HUDEP-2 (cell line): ENCODE results near the gene ADPGK.
"Not testable (repeated sequence)": the region's sequence is repeated elsewhere in the genome, so short reads cannot be mapped to it uniquely, and the experiment has no call there.

Experiments
- DNase-seq, 76 experiments: peaks; one replicate each; lab custom pipeline; 2025; ENCODE audit not compliant: unreplicated experiment in 76 of 76; lab: John Stamatoyannopoulos, UW

Gene ADPGK

DNA sequence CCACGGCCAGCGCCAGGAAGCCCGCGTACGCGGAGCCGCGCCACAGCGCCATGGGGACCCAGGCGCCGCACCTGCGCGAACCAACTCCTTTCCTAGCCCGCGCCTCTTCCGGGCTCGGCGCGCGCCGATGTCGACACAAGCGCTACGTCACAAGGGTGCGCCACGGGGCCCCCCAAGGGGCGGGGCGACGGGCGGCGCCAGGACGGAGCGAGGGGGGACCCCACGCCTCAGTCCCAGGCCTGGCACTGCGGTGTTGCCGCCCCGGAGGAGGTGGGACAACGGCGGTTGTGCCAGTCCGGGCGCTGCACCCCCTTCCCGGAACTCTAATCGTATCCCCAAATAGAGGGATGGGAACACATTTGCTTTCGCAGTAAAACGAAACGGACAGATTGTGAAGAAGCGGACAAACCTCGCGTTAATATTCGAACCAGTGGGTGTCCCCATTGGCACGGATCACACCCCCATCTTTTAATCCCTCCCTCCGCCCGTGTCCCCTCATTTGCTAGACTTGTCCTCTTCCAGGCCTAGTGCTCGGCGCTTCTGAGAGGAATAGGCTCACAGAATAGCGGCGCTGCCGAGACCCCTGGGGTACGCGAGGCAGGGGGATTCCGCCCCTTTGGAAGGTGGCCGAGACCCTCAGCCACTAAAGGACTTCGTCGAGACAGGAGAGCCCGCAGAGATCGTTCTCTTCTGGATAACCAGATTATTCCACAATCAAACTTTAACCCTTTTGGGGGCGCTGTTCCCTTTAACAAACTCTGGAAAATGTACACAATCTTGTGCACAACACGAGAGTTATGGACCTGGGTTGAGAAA is at the start of gene ADPGK:
Gene ADPGK, minus strand, starts transcription at position 119 of the 816 bp plus-strand sequence. Its CDS starts 67 bp downstream, at position 52.
- DNase-seq: peak in 75 of 76 experiments; percentile 16 to 91 (median 81)

DNA sequence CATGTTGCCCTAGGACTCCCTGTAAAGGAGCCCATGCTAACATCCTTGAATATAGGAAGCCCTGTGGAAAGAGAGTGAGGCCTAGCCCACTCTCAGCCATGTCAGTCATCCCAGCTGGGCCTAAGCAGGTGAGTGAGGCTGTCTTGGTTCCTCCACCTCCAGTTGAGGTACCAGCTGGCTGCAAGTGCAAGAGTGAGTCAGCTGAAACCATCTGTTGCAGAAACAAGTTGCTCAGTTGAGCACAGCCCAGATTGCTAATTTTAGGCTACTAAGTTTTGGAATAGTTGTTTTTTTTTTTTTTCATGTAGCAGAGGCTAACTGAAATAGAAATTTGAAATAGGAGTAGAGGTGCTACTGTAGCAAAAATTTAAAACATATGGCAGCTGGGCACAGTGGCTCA is 43.7 kb upstream of the ADPGK start:
- DNase-seq: no peak

DNA sequence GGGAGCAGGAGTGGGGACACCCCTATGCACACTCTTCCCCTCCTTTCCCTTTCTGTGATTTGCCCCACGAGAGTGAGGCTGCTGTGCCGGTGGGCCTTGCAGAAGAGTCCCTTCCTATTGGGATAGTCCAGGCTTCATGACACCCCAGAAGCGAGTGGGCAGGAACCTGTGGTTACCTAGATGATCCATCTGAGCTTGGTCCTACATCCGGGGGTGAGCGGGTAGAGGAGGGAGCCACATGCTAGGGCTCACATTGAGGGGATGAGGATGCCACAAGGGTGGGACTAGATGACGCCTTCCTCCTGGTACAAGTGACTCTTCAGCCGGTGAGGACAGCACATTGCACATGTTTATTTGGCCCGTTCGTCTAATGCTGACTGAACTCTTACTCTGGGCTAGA is 43.1 kb upstream of the ADPGK start:
- no peak for DNase-seq

DNA sequence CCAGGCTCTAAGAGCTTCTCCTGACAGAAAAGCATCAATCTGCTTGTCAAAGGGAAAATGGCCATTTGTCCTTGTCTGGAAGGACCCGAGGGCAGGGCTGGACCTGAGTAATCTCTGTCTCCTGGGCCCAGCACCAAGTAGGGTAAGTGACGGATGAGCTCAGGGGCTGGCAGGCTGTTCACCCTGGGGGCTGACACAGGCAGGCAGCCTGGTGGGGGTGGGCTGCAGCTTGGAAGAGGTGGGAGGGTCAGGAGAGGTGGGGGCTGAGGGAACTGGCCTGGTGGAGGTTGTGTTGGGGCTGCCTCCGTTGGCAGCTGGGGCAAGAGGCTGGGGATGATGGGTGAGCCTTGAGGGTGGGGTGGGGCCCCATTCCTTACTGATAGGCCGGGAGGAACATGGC is 42.3 kb upstream of the ADPGK start:
- DNase-seq: no peak

DNA sequence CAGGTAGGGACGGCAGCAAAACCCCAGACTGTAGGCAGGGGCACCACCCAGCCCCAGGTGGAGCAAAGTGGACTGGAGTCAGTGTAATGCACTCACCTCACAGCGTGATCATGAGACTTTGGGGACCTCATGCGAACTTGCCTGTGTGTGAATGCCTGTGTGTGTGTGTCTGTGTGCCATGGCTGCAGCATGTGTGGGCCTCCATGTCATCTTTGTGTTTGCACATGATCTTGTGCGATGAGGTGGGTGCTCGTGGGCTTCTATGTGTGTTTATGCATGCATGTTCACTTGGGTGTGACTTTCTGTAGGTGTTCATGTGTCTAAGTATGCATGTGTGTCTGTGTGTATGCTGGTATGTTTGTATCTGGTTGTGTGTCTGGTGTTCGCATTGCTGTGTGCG is 41.2 kb upstream of the ADPGK start:
- no peak for DNase-seq

DNA sequence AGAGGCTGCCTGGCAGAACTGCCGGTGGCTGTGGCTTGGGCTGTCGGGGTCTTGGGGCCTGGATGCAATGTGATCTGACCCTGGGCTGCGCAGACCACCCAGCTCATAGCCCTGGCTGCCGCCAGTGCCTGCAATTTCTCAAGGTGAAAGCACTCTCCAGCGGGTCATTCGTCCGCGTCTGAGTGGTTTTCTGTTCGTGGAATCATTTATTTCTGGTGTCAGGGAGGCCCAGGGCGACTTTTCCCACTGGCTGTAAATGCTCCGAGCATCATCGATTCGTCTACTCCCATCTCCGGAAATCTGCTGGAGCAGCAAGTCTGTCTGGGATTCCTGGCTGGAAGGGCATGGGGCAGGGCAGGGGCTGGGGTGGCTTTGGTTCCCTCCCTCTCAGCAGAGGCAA is 40.6 kb upstream of the ADPGK start:
- DNase-seq: no peak

DNA sequence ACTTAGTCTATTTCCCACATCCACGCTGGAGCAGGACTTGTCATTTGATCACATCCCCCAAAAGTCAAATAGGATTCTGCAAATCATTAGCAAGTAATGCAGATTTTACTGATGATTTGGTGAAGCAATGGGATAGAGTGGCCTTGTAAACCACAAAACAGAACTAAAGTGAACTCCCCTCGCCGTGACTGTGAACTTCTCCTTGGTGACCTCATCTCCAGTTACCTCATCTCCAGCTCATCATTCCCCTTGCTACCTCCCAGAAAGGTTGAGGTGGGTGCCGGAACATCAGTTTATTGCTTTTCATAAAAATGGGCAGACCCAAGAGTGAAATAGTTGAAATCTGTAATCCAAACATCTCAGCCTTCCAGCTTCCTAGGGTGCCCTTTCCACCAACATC is 36.7 kb upstream of the ADPGK start:
- no peak for DNase-seq

DNA sequence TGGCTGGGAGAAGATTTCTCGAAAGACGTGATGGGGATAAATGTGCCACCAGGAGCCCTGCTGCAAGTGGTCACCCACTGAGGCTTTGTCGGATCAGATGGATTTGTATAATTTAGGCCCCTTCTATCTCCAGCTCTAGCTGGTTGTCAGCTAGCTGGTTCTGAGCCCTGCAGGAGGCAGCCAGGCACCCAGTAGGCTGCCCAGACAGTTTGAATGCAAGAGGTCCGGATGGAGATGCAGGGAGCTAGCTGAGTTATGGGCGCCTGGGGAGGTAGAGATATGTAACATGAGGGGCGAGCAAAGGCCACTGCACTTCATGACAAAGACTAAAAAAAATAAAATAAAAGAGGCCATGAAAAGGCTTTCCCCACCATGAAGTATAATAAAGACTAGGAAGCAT is 35.1 kb upstream of the ADPGK start:
- no peak for DNase-seq

DNA sequence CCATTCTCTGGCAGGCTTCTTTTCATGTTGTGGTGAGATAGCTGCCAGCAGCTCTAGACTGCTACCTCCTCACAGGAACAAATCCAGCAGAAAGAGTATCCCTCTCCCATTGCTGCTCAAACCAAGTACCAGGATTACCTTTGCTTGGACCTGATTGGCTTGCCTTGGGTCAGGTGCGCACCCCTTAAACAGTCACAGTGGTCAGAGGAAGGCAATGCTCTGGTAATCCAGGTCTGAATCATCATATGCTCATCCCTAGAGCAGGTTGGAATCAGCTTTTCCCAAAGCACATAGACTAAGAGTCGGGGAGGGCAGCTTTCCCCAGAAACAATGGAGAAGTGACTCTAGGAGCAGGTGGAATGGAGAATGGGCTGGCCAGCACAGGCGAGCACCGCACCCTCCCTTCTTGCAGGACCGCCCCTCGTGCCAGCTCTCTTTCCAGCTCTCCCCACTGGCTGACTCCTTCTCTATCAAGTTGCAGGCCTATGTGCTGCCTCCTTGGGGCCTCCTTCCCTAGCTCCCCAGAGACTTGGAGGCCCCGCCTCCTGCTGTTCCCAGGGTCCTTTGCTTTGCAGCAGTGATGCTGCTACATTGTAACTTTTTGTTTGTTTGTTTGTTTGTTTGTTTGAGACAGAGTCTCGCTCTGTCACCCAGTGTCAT is 29.9 kb upstream of the ADPGK start:
- DNase-seq: no peak

DNA sequence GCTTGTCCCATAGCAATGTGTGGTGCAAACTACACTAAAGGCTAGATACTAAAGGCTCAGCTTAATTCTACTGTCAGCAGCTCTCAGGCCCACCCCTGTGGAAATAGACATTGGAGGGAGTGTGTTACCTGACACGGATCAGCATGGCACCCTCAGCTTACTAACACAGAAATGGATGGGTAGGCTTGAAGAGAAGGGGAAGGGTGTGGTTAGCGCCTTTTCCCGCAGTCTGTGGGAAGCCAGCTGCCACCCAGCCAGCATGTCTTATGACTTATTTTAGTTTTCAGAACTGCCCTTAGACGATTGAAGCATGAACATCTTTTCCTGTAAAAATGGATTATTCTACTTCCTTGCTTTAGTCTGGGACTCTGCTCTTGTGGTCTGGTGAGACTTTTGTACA is 25.8 kb upstream of the ADPGK start:
- DNase-seq: peak in 1 of 76 experiments; percentile 29

DNA sequence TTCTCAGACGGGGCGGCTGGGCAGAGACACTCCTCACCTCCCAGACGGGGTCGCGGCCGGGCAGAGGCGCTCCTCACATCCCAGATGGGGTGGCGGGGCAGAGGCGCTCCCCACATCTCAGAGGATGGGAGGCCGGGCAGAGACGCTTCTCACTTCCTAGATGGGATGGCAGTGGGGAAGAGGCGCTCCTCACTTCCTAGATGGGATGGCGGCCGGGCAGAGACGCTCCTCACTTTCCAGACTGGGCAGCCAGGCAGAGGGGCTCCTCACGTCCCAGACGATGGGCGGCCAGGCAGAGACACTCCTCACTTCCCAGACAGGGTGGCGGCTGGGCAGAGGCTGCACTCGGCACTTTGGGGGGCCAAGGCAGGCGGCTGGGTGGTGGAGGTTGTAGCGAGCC is 23.8 kb upstream of the ADPGK start:
- DNase-seq: not testable (repeated sequence)

DNA sequence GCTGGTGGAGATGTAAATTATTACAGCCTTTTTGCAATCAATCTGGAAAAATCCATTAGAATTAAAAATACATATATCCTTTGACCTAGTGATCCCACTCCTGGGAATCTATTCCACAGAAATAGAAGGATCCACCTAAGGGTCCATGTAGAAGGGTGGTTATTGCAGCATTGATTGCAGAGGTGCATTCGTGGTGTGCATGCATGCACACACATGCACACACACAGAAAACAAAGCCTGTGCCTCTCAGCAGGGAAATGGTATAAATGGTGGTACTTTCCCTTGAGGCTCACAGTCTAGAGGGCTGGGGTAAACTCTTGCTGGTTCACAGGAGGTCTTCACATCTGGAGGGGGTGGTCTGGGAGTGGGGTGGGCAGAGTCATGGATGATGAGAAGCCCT is 19.4 kb upstream of the ADPGK start:
- DNase-seq: no peak

DNA sequence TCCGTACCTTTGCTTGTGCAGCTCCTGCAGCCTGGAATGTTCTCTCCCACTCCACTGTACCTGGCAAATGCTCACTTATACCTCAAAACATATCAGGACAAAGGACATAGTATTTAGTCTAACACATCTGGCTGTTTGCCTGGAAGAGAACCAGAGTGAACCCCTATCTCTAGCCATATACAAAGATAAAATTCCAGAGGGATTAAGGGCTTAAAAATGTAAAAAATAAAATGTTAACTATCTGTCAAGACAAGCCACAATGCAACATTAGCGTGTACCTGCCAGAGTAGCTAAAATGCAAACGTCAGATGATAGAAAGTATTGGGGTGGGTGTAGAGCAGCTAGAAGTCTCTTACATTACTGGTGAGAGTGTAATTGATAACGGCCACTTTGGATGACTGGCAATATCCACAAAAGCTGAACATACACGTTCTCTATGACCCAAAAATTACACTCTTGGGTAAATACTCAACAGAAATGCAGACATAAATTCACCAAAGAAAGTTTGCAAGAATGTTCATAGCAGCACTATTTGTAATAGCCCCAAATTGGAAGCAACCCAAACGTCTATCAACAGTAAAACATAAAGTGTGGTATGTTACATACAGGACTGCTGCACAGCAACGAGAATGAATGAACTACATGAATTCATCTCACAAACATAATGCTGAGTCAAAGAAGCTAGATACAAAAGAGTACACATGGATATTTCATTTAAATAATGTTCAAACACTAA is 18.2 kb upstream of the ADPGK start:
- no peak for DNase-seq

DNA sequence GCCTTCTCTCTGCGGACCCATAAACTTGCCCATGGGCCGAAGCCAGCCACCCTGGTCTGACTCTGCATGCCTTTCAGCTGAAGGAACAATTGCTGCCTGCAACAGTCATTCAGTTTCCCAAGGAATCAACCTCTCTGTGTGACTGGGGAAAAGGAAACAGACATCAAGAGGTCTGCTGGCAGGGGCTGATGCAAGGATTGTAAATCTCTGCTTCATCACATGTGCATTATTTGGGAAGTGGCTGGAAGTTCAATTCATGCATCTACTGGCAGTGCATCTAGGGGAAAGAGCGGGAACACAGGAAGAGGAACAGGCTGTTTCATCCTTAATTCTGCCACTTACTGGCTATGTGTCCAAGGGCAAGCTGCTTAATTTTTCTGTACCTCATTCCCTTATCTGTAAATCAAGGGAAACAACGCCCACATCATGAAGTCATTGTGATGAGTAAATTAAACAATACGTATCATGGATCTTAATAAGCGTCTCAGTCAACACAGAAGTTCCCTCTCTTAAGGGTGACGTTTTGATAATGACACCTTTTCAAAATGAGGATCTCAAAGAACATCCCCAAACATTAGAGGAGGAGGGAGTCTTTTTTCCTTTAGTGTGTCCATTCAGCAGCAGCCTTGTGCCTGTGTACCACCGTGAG is 17.4 kb upstream of the ADPGK start:
- DNase-seq: no peak

DNA sequence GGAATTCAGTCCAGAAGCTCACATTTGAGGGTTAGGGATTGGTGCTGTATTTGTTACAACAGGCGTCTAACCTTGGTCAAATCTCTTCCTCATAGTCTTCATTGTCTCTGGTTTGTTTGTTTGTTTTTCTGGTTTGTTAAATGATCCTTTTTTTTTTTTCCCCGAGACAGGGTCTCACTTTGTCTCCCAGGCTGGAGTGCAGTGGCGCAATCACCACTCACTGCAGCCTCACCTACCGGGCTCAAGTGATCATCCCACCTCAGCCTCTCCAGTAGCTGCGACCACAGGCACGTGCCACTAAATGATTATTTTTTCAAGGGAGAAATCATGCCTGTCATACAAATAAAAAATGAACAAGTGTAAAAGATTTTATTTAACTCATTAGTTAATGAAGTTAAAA is 14.3 kb upstream of the ADPGK start:
- DNase-seq: no peak

DNA sequence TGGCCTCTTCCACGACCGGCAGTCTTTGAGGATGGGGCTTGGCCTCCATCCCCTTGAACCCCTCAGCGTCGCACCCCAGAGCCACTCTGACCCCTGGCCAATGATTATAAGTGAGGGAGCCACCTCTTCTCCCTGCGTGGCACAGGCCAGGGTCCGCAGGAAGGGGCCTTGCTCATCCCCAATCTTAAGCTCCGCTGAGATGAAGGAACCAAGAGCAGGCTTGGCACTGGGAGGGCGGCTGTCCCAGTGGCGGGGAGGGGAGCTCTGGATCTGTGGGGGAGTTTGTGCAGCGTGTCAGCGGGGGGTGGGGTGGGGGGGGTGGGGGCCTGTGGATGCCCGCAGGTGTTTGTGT is 13.8 kb upstream of the ADPGK start:
- no peak for DNase-seq

DNA sequence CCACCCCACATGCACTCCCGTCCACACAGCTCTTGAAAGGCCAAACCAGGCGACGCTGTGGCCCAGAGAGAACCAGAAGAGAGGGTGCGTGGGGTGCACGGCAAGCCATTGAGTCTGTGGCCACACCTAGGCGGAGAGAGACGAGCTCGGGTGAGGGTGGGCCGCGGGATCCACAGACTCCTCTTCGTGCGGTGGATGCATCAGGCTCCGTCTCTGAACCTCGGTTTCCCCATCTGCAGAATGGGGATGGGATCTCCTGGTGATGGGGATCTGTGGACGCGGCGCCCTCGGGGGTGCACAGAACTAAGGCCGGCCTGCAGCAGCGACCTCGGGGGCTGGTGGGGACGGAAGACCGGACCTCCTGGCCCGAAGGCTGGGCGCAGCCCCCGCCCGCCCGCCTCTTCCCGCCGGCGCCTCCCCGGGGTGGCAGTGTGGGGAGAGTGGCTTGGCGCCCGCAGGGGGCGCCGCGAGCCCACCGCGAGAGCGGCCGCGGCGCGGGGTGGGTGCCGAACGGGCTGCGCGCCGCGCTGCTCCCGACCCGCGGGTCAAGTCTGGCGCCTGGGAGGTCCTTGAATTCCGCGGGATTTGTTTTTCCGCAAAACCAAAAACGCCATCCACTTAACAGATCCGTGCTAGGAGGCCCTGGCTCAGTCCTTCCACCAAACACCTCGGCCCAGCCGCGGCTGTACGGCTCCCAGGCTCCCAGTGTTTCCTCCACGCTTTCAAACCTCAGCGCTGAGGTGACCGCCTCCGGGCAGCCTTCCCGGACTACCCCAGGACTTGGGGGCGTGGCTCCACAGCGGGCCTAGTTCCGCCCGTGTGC is 13.2 kb upstream of the ADPGK start:
- DNase-seq: peak in 19 of 76 experiments; percentile 3 to 42 (median 16)

DNA sequence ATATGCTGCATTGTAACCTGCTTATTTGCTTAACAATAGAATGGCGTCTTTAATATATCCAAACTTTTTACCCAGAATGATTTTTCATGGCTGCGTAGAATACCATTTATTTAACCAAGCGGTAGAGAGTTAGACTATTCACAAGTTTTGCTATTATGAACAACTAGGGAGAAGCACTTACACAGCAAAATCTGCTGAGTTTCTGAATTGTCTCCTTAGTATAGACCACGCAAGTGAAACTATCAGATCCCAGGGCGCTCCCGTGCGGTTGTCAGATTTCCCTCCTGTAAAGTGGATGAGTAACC is 12.6 kb upstream of the ADPGK start:
- DNase-seq: no peak

DNA sequence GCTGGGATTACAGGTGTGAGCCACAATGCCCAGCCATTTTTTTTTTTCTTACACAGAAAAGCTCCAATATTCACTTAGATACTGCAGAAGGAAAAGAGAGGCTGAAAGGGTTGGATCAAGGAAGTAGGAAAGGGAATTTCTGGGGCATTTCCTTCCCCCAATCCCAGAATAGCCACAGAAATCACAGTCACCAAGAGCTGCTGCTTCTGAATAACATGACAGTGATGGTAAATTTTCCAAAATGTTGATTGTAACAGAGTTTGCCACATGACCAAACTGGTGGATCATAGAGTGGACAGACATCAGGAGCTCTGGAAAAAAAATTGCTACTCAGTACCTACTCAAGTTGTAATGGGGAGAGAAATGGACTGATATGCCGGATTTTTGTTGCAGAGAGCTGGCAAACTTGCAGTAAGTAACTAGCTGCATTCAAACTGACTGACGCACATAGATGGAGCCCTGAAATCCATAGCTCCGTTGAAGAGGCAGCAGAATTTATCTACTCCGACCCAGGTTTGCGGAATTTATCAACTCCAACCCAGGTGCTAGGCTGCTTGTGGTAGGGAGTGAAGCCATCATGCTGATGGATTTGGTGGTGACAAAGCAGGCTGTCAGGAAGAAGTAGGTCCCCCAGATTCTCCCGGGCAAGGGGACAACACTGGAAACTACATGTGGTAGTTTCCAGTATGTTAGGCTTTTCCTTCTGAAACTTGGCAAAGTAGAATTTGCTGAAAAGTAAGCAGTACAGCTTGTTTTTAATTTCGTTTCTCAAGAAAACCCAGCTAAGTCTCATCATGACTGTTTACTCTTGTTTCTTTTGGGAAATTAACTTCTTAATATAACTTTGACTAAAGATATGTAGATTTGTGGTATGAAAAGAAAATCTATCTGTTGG is 10.5 kb upstream of the ADPGK start:
- no peak for DNase-seq

DNA sequence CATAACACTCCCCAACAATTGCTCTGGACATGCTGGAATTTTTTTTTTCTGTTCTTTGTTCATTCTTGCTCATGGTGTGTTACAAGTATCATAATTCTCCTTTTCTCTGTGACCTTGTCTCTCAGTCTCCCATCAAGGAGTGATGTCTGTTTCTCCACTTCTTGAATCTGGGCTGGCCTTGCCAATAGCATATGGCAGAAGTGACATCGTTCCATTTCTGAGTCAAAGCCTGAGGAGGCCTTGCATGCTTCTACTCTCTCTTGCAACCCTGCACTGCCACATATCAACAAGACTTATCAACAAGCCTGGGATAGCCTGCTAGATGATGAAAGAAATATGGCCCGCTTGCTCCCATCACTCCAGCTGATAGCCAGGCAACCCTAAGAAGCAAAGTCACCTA is 8.9 kb upstream of the ADPGK start:
- DNase-seq: no peak
